ENCODE measurements around the gene IMMT.

Gene IMMT

DNA sequence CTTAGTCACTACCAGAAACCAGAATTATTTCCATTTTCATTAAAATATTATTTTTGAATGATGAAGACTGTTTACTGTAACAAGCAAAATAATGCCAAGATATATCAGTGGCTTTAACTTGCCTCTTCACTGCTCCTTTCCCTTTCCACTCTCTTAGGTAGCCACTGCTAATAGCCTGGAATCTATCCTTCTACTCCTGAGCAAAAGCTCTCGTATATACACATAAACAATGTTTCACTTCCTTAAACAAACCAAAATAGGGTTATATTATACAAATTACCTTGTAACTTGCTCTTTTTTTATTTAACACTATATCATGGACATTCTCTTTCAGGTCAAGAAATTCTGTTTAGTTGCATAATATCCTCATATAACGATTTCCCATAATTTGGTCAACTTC, 20.8 kb downstream of the IMMT start:
- H2AFZ ChIP-seq (ENCODE audit: low read depth, low read length): no peak overlapping the region
- ATAC-seq (ENCODE audit: insufficient read depth, low read depth): no peak

DNA sequence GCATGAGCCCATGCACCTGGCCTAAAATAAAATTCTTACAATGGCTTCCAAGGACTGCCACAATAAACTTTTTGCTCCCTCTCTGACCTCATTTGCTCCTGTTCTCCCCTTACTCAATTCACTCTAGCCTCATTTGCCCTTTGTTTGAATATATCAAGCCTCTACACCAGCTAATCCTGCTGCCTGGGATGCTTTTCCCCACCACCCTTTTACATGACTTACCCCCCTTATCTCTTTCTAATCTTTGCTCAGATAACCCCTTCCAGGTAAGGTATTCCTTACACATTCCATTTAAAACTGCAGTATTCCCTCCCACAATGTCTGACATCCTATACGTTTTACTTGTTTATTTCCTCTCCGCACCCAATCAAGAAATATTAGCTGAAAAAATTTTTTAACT, 22.7 kb downstream of the IMMT start:
- Histone ChIP-seq H3K27me3 (ENCODE audit: insufficient read depth, low read length, poor library complexity) (no peaks in the 10 kb centered on the region), H2AFZ (ENCODE audit: low read depth, low read length) (no peak overlapping the region), H3K4me2 (ENCODE audit: insufficient read depth, low read length) (no peak overlapping the region), H3K9ac (ENCODE audit: low read depth, low read length) (no peak overlapping the region), H4K20me1 (ENCODE audit: insufficient read depth, low read length) (peaks cover 19% of the 10 kb centered on the region), H3K4me1 (ENCODE audit: insufficient read depth, low read length) (no peaks in the 10 kb centered on the region), H3K9me3 (ENCODE audit: insufficient read depth, low read length, severe bottlenecking) (no peaks in the 10 kb centered on the region), H3K36me3 (ENCODE audit: insufficient read depth, low read length) (peaks cover 97% of the 10 kb centered on the region), H3K4me3 (ENCODE audit: low read depth in 1 of 2, low read length in 2 of 2) (no peak overlapping the region), H3K79me2 (ENCODE audit: insufficient read depth, low read length) (peaks cover 42% of the 10 kb centered on the region), H3K27ac (ENCODE audit: low read length) (no peak overlapping the region)
- ATAC-seq (ENCODE audit: insufficient read depth, low read depth) (no peak), DNase-seq (no peak)
- TF ChIP-seq, protein P1, sequence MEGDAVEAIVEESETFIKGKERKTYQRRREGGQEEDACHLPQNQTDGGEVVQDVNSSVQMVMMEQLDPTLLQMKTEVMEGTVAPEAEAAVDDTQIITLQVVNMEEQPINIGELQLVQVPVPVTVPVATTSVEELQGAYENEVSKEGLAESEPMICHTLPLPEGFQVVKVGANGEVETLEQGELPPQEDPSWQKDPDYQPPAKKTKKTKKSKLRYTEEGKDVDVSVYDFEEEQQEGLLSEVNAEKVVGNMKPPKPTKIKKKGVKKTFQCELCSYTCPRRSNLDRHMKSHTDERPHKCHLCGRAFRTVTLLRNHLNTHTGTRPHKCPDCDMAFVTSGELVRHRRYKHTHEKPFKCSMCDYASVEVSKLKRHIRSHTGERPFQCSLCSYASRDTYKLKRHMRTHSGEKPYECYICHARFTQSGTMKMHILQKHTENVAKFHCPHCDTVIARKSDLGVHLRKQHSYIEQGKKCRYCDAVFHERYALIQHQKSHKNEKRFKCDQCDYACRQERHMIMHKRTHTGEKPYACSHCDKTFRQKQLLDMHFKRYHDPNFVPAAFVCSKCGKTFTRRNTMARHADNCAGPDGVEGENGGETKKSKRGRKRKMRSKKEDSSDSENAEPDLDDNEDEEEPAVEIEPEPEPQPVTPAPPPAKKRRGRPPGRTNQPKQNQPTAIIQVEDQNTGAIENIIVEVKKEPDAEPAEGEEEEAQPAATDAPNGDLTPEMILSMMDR (IDR thresholded peaks at IDR 0.05; ENCODE audit: borderline replicate concordance, extremely low read depth, low read length, poor library complexity, severe bottlenecking): no peak
- TF ChIP-seq EZH2 (IDR thresholded peaks at IDR 0.05; ENCODE audit: borderline replicate concordance, low read depth, low read length, severe bottlenecking): no peak

More for the DNA sequence above, 20.8 kb downstream of the IMMT start:
- Histone ChIP-seq H3K9ac (ENCODE audit: low read depth, low read length) (no peak overlapping the region), H3K36me3 (ENCODE audit: insufficient read depth, low read length) (peaks cover 96% of the 10 kb centered on the region), H4K20me1 (ENCODE audit: insufficient read depth, low read length) (peaks cover 21% of the 10 kb centered on the region), H3K4me1 (ENCODE audit: insufficient read depth, low read length) (no peaks in the 10 kb centered on the region), H3K27me3 (ENCODE audit: insufficient read depth, low read length, poor library complexity) (no peaks in the 10 kb centered on the region), H3K79me2 (ENCODE audit: insufficient read depth, low read length) (peaks cover 56% of the 10 kb centered on the region), H3K4me2 (ENCODE audit: insufficient read depth, low read length) (no peak overlapping the region), H3K27ac (ENCODE audit: low read length) (no peak overlapping the region), H3K9me3 (ENCODE audit: insufficient read depth, low read length, severe bottlenecking) (no peaks in the 10 kb centered on the region), H3K4me3 (ENCODE audit: low read depth in 1 of 2, low read length in 2 of 2) (no peak overlapping the region)
- TF ChIP-seq EZH2 (IDR thresholded peaks at IDR 0.05; ENCODE audit: borderline replicate concordance, low read depth, low read length, severe bottlenecking): no peak
- TF ChIP-seq, protein P1 (IDR thresholded peaks at IDR 0.05; ENCODE audit: borderline replicate concordance, extremely low read depth, low read length, poor library complexity, severe bottlenecking): no peak
- no peak for DNase-seq

DNA sequence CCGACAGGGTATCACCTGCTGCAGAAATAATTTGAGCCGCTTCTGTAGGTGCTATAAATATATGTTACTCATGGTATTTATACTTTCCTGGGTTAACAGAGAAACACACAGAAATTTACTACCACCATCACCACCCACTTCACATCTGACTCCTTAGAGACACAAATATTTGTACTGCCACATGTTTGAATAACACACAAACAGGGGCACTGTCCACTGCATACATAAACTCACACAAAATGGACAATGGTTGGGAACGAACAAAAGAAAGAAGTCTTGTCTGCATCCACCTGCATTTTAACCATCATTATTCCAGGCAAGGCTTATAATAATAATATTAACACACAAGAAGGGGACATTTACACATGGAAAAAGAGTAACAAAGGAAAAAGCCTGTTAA, 24.0 kb downstream of the IMMT start:
- Histone ChIP-seq H3K27ac (ENCODE audit: low read length) (no peak overlapping the region), H3K27me3 (ENCODE audit: insufficient read depth, low read length, poor library complexity) (no peaks in the 10 kb centered on the region), H3K9me3 (ENCODE audit: insufficient read depth, low read length, severe bottlenecking) (no peaks in the 10 kb centered on the region), H4K20me1 (ENCODE audit: insufficient read depth, low read length) (peaks cover 11% of the 10 kb centered on the region), H3K36me3 (ENCODE audit: insufficient read depth, low read length) (peaks cover 93% of the 10 kb centered on the region), H3K9ac (ENCODE audit: low read depth, low read length) (no peak overlapping the region), H2AFZ (ENCODE audit: low read depth, low read length) (no peak overlapping the region), H3K79me2 (ENCODE audit: insufficient read depth, low read length) (peaks cover 30% of the 10 kb centered on the region), H3K4me1 (ENCODE audit: insufficient read depth, low read length) (no peaks in the 10 kb centered on the region), H3K4me2 (ENCODE audit: insufficient read depth, low read length) (no peak overlapping the region), H3K4me3 (ENCODE audit: low read depth in 1 of 2, low read length in 2 of 2) (no peak overlapping the region)
- ATAC-seq (ENCODE audit: insufficient read depth, low read depth) (no peak), DNase-seq (no peak)
- TF ChIP-seq, protein P1 (IDR thresholded peaks at IDR 0.05; ENCODE audit: borderline replicate concordance, extremely low read depth, low read length, poor library complexity, severe bottlenecking): no peak
- TF ChIP-seq EZH2 (IDR thresholded peaks at IDR 0.05; ENCODE audit: borderline replicate concordance, low read depth, low read length, severe bottlenecking): no peak

DNA sequence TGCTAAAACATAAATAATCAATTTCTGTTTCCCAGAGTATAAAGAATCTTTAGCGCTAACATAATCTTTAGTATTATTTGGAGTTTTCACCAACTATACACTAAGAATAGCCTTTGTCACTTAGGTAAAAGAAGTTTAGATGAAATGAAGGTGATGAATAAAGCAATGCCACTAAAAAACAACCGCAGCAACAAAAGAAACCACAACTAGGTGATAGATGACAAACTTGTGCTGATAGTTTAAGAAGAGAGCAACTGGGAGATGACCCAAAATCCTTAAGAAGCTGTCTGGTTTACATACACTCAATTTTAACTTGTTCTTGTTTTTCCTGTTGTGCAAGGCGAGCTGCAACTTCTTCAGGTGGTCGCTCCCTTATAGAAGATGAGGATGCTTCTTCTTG, 24.8 kb downstream of the IMMT start:
- peaks cover 21% of the 10 kb centered on the region for H3K79me2 ChIP-seq (ENCODE audit: insufficient read depth, low read length)
- ATAC-seq (ENCODE audit: insufficient read depth, low read depth) (no peak), DNase-seq (no peak)
- no peaks in the 10 kb centered on the region for H3K27me3 ChIP-seq (ENCODE audit: insufficient read depth, low read length, poor library complexity)
- no peaks in the 10 kb centered on the region for H3K9me3 ChIP-seq (ENCODE audit: insufficient read depth, low read length, severe bottlenecking)
- H3K9ac ChIP-seq (ENCODE audit: low read depth, low read length): no peak overlapping the region
- H3K27ac ChIP-seq (ENCODE audit: low read length): no peak overlapping the region
- H4K20me1 ChIP-seq (ENCODE audit: insufficient read depth, low read length): peaks cover 5% of the 10 kb centered on the region
- H3K4me2 ChIP-seq (ENCODE audit: insufficient read depth, low read length): no peak overlapping the region
- TF ChIP-seq, protein P1 (IDR thresholded peaks at IDR 0.05; ENCODE audit: borderline replicate concordance, extremely low read depth, low read length, poor library complexity, severe bottlenecking): no peak
- no peak for TF ChIP-seq EZH2 (IDR thresholded peaks at IDR 0.05; ENCODE audit: borderline replicate concordance, low read depth, low read length, severe bottlenecking)
- H3K4me1 ChIP-seq (ENCODE audit: insufficient read depth, low read length): no peaks in the 10 kb centered on the region
- H3K4me3 ChIP-seq (ENCODE audit: low read depth in 1 of 2, low read length in 2 of 2): no peak overlapping the region
- no peak overlapping the region for H2AFZ ChIP-seq (ENCODE audit: low read depth, low read length)
- peaks cover 93% of the 10 kb centered on the region for H3K36me3 ChIP-seq (ENCODE audit: insufficient read depth, low read length)

All from DND-41 (cell line).